Rectal smooth muscle tissue (tissue), 1 donor: ENCODE results near the gene TXNDC11.
A peak's percentile ranks its signal among the peaks of the same experiment; 100 is the strongest.

Source experiments
- H3K27ac ChIP-seq: one replicate; pipeline ENCODE4 v1.7.0; 2013; ENCODE audit warnings: low read depth, low read length, inconsistent platforms
- H3K27me3 ChIP-seq: one replicate; pipeline ENCODE4 v1.7.0; 2013; ENCODE audit warnings: low read length; ENCODE audit not compliant: control insufficient read depth, insufficient read depth
- H3K36me3 ChIP-seq: one replicate; pipeline ENCODE4 v1.7.0; 2013; ENCODE audit warnings: low read length; ENCODE audit not compliant: control insufficient read depth, insufficient read depth
- H3K4me1 ChIP-seq: one replicate; pipeline ENCODE4 v1.7.0; 2013; ENCODE audit warnings: low read length; ENCODE audit not compliant: control insufficient read depth, insufficient read depth
- H3K4me3 ChIP-seq: one replicate; pipeline ENCODE4 v1.7.0; 2013; ENCODE audit warnings: low read length
- H3K9ac ChIP-seq: one replicate; pipeline ENCODE4 v1.7.0; 2013; ENCODE audit warnings: low read length

TXNDC11 gene

GRCh38 chr16:11768849-11769248, 26.2 kb upstream of the TXNDC11 start:
- Histone ChIP-seq H3K4me3 (no peak overlapping the region), H3K27ac (no peak overlapping the region), H3K9ac (no peak overlapping the region), H3K4me1 (no peaks in the 10 kb centered on the region), H3K36me3 (peaks cover 31% of the 10 kb centered on the region), H3K27me3 (no peaks in the 10 kb centered on the region)

GRCh38 chr16:11762431-11762830, 19.8 kb upstream of the TXNDC11 start:
- no peaks in the 10 kb centered on the region for H3K27me3 ChIP-seq
- no peak overlapping the region for H3K27ac ChIP-seq
- H3K9ac ChIP-seq = no peak overlapping the region
- peaks cover 24% of the 10 kb centered on the region for H3K36me3 ChIP-seq
- no peak overlapping the region for H3K4me3 ChIP-seq
- H3K4me1 ChIP-seq = no peaks in the 10 kb centered on the region

GRCh38 chr16:11759997-11760396, 17.3 kb upstream of the TXNDC11 start:
- no peak overlapping the region for H3K27ac ChIP-seq
- no peak overlapping the region for H3K9ac ChIP-seq
- H3K4me3 ChIP-seq = no peak overlapping the region
- peaks cover 17% of the 10 kb centered on the region for H3K36me3 ChIP-seq
- no peaks in the 10 kb centered on the region for H3K4me1 ChIP-seq
- no peaks in the 10 kb centered on the region for H3K27me3 ChIP-seq

- Histone ChIP-seq H3K27ac (no peak overlapping the region), H3K4me3 (no peak overlapping the region), H3K27me3 (no peaks in the 10 kb centered on the region), H3K4me1 (no peaks in the 10 kb centered on the region), H3K36me3 (peaks cover 17% of the 10 kb centered on the region), H3K9ac (no peak overlapping the region)
Observed at GRCh38 chr16:11759163-11759834, 16.6 kb upstream of the TXNDC11 start.

GRCh38 chr16:11757671-11758545, 15.3 kb upstream of the TXNDC11 start:
- Histone ChIP-seq H3K4me1 (no peaks in the 10 kb centered on the region), H3K27ac (no peak overlapping the region), H3K9ac (no peak overlapping the region), H3K27me3 (no peaks in the 10 kb centered on the region), H3K36me3 (peaks cover 15% of the 10 kb centered on the region), H3K4me3 (no peak overlapping the region)

GRCh38 chr16:11756248-11756647, 13.6 kb upstream of the TXNDC11 start:
- H3K9ac ChIP-seq = no peak overlapping the region
- H3K4me3 ChIP-seq = no peak overlapping the region
- H3K36me3 ChIP-seq = peaks cover 19% of the 10 kb centered on the region
- H3K27ac ChIP-seq = no peak overlapping the region
- H3K4me1 ChIP-seq = no peaks in the 10 kb centered on the region
- H3K27me3 ChIP-seq = no peaks in the 10 kb centered on the region

GRCh38 chr16:11755022-11755760, 12.5 kb upstream of the TXNDC11 start:
- no peak overlapping the region for H3K9ac ChIP-seq
- H3K27me3 ChIP-seq = no peaks in the 10 kb centered on the region
- H3K4me3 ChIP-seq = no peak overlapping the region
- H3K36me3 ChIP-seq = peaks cover 19% of the 10 kb centered on the region
- no peak overlapping the region for H3K27ac ChIP-seq
- no peaks in the 10 kb centered on the region for H3K4me1 ChIP-seq

GRCh38 chr16:11752856-11753255, 10.2 kb upstream of the TXNDC11 start:
- H3K9ac ChIP-seq = no peak overlapping the region
- H3K4me3 ChIP-seq = no peak overlapping the region
- no peak overlapping the region for H3K27ac ChIP-seq
- H3K27me3 ChIP-seq = no peaks in the 10 kb centered on the region
- H3K36me3 ChIP-seq = peaks cover 23% of the 10 kb centered on the region
- H3K4me1 ChIP-seq = no peaks in the 10 kb centered on the region

- Histone ChIP-seq H3K36me3 (peaks cover 19% of the 10 kb centered on the region), H3K27ac (no peak overlapping the region), H3K27me3 (no peaks in the 10 kb centered on the region), H3K4me1 (no peaks in the 10 kb centered on the region), H3K4me3 (no peak overlapping the region), H3K9ac (no peak overlapping the region)
Observed at GRCh38 chr16:11750056-11750455, 7.4 kb upstream of the TXNDC11 start.

GRCh38 chr16:11748404-11749254, 6.0 kb upstream of the TXNDC11 start:
- no peaks in the 10 kb centered on the region for H3K4me1 ChIP-seq
- H3K4me3 ChIP-seq = no peak overlapping the region
- H3K27ac ChIP-seq = no peak overlapping the region
- H3K36me3 ChIP-seq = peaks cover 19% of the 10 kb centered on the region
- peak overlapping the region; percentile 17 for H3K9ac ChIP-seq
- H3K27me3 ChIP-seq = no peaks in the 10 kb centered on the region

GRCh38 chr16:11747949-11748403, 5.3 kb upstream of the TXNDC11 start:
- Histone ChIP-seq H3K27ac (no peak overlapping the region), H3K27me3 (no peaks in the 10 kb centered on the region), H3K4me1 (no peaks in the 10 kb centered on the region), H3K36me3 (peaks cover 17% of the 10 kb centered on the region), H3K4me3 (no peak overlapping the region), H3K9ac (no peak overlapping the region)
